Subcutaneous adipose tissue (tissue), 4 donors: ENCODE data around the gene ZNF775. TPM values are rescaled to one million over a fixed set of nuclear protein-coding genes. Genes with fewer than 3 reads are reported as not detected.

Experiments used
- total RNA-seq, 4 donors: library from RNA; depleted of rRNA; stranded (reverse); fragments of >200 nt; gene quantifications; one replicate each; pipeline ENCODE4 v1.1.0, GENCODE V29; 2016
- TF ChIP-seq, protein P1 (sequence below): fragments of 450-650 bp; IDR thresholded peaks from one replicate; pipeline ENCODE4 v1.5.1; 2016; ENCODE audit warnings: low read depth, mild to moderate bottlenecking, control low read depth, antibody characterized with exemption, moderate library complexity

ZNF775 gene
- total RNA-seq, 4 donors from 2014 or later: 0.49 to 4.2 (median 1.9) TPM

DNA sequence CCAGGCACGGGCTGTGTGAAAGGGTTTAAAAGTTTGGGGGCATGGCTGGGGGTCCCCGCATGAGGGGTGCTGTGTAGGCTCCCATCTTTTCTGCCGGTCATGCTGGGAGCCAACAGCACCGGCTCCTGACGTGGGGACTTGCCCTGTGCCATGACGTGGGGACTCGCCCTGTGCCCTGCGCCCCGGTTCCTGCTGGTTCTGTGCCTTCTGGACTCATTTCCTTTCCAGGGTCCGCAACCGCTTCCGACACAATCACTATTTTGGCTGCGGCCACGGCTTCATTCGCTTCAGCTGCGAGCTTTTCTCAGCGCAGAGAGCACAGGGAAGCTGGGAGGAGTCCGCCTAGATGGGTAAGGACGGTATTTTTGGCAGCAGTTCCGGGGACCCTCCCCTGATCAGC lies 63.7 kb downstream of the ZNF775 start:
- TF ChIP-seq, protein P1, sequence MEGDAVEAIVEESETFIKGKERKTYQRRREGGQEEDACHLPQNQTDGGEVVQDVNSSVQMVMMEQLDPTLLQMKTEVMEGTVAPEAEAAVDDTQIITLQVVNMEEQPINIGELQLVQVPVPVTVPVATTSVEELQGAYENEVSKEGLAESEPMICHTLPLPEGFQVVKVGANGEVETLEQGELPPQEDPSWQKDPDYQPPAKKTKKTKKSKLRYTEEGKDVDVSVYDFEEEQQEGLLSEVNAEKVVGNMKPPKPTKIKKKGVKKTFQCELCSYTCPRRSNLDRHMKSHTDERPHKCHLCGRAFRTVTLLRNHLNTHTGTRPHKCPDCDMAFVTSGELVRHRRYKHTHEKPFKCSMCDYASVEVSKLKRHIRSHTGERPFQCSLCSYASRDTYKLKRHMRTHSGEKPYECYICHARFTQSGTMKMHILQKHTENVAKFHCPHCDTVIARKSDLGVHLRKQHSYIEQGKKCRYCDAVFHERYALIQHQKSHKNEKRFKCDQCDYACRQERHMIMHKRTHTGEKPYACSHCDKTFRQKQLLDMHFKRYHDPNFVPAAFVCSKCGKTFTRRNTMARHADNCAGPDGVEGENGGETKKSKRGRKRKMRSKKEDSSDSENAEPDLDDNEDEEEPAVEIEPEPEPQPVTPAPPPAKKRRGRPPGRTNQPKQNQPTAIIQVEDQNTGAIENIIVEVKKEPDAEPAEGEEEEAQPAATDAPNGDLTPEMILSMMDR: no peak

DNA sequence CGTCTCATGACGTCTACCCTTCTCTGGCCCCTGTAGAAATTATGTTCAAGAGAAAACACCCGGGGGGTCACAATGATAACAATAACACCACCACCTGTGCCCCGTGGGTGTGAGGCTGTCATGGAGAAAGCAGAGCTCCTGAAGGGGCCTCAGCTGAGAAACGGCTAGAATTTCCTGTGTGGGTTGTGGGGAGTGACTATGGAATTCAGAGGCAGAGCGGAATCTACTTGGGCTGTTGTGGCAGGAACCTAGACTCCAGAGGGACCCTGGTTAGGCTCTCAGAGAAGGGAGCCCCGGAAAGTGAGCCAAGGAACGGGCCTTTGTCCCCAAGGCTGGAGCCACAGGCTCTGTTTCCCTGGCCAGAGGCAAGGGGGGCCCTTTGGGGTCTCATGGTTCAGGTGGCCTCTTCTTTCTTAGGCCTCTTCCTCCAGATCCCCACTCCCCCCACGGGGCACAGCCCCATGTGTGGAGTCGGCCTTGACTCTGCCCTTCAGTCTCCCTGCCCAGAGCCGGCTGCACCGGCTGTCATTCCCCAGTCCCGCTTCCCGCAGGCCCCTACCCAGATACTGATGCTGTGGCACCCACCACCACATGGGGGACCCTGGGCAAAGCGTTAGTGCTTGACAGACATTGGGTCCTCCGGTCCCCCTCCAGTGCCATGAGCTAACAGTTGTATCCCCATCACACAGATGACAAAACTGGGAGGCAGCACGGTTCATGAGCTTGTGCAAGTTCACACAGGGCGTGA lies 64.8 kb downstream of the ZNF775 start:
- TF ChIP-seq, protein P1: no peak

DNA sequence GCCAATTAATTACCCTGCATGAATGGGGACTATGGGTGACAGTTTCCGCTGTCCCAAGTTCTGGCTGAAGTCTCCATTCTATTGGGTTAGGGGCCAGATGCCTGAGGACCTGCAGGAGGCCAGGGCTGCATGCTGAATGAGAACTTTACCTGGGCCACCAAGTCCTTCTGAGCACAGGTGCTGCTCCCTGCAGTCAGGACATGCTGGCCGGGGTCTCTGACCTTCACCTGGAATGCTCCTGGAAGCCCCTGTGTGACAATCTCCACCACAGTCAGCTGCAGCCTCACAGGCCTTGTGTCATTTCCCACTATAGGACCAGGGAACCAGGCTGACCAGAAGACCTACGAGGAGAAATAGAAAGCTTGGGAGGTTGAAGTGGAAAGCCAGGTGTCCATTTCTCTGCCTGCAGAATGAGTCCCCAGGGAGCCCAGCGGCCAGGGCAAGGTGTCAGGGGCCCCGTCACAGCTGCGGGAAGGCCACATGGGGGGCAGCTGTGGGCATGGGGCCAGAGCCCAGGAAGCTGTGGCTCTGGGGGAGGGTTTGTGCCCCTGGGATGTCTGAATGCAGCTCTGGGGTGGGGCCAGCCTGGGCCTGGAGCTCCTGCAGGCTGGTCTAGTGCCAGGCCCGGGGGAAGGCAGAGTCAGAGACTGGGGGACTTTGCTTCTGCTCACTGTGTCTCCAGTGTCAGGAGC lies 65.7 kb downstream of the ZNF775 start:
- TF ChIP-seq, protein P1: no peak

DNA sequence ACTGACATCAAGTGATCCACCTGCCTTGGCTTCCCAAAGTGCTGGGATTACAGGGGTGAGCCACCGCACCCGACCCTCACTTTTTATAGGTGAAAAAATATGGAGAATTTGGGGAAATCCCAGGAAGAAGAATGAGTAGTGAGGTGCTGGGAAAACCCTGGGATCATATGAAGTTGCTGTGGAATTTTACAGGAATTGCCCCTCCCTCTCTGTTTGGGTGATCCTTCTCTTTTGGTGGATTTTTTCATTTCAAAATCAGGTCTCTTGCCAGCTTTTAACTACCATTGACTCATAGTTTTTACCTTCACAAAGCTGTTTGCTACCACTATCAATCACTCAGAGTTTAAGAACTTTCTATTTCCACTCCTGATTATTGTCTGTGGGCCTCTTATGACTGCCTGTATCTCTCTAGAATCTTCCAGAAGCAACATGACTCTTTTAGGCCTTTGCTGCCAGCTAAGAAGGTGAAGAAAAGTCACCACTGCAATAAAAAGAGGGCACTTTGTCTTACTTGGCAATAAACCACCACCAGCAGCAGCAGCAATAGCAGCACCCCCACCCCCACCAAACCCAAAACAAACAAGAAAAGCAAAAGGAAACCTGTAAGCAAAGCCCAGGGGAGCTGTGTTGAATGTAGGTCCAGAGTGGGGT lies 67.3 kb downstream of the ZNF775 start:
- TF ChIP-seq, protein P1: no peak

Other genes with a start within 250 kb of the ZNF775 start
- 1 to 10 TPM; 1.6 to 8.4 (median 5.1) TPM for gene LRRC61, start 56.0 kb upstream of the ZNF775 start, total RNA-seq
- 1 to 10 TPM in 1 of 4 donors, under 1 TPM in 3; 0.38 to 2.0 (median 0.58) TPM for gene ACTR3C, start 55.8 kb upstream of the ZNF775 start, total RNA-seq
- gene RARRES2, start 37.7 kb upstream of the ZNF775 start, total RNA-seq: 100 to 1,000 TPM in 3 of 4 donors, 10 to 100 TPM in 1; 83.8 to 433 (median 299) TPM
- gene REPIN1, start 10.5 kb upstream of the ZNF775 start, total RNA-seq: 10 to 100 TPM; 28.9 to 75.4 (median 31.8) TPM
- 10 to 100 TPM in 3 of 4 donors, 1 to 10 TPM in 1; 9.9 to 29.0 (median 15.0) TPM for gene GIMAP8, start 71.3 kb downstream of the ZNF775 start, total RNA-seq
- gene GIMAP7, start 135.5 kb downstream of the ZNF775 start, total RNA-seq: 10 to 100 TPM; 13.6 to 39.4 (median 23.4) TPM
- gene GIMAP4, start 188.1 kb downstream of the ZNF775 start, total RNA-seq: 10 to 100 TPM; 43.9 to 69.1 (median 54.8) TPM